Measurements from ENCODE around the gene MRPL2.

DNA sequence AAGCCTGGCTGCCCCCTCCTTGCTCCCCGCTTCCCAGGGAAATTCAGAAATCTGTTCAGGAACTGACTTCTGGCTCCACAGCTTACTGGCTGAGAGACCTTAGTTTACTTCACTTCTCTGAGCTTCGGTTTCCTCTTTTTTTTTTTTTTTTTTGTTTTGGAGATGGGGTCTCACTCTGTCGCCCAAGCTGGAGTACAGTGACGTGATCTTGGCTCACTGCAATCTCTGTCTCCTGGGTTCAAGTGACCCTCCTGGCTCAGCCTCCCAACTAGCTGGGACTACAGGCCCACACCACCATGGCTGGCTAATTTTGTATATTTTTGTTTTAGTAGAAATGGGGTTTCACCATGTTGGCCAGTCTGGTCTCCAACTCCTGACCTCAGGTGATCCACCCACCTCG lies 31.8 kb upstream of the MRPL2 start:
- TF ChIP-seq POLR2A (IDR thresholded peaks at IDR 0.05; ENCODE audit: low read depth, low read length) = no peak
- TF ChIP-seq POLR2AphosphoS5 (IDR thresholded peaks at IDR 0.05; ENCODE audit: low read depth, low read length) = no peak
- no peak for TF ChIP-seq TAF1 (IDR thresholded peaks at IDR 0.05; ENCODE audit: borderline replicate concordance, low read depth, low read length)

Data from GM12892 (cell line).